Esophagus (tissue), 2 donors: Measurements from ENCODE around the gene THBS2. TPM values are rescaled to one million over a fixed set of nuclear protein-coding genes. Genes with fewer than 3 reads are reported as not detected.

Experiments
- H3K27ac ChIP-seq, 2 donors: one replicate each; pipeline ENCODE4 v1.5.1; 2013; ENCODE audit warnings: low read depth in 2 of 2, mild to moderate bottlenecking in 2 of 2, inconsistent platforms in 1 of 2, low read length in 1 of 2, moderate library complexity in 1 of 2
- H3K27me3 ChIP-seq, 2 donors: one replicate each; pipeline ENCODE4 v1.6.1; 2013; ENCODE audit warnings: low read length in 2 of 2, control low read depth in 1 of 2, mild to moderate bottlenecking in 1 of 2; ENCODE audit not compliant: insufficient read depth in 2 of 2, control insufficient read depth in 1 of 2
- H3K36me3 ChIP-seq, 2 donors: one replicate each; pipeline ENCODE4 v1.6.1; 2013; ENCODE audit warnings: low read length in 1 of 2; ENCODE audit not compliant: control insufficient read depth in 2 of 2, insufficient read depth in 2 of 2
- H3K4me1 ChIP-seq, 2 donors: one replicate each; pipeline ENCODE4 v1.6.1; 2013; ENCODE audit warnings: low read length in 1 of 2; ENCODE audit not compliant: control insufficient read depth in 2 of 2, insufficient read depth in 2 of 2
- H3K4me3 ChIP-seq, 2 donors: one replicate each; pipeline ENCODE4 v1.5.1; 2013; ENCODE audit warnings: low read length in 2 of 2, mild to moderate bottlenecking in 2 of 2, low read depth in 1 of 2, moderate library complexity in 1 of 2
- H3K9me3 ChIP-seq, 2 donors: one replicate each; pipeline ENCODE4 v1.6.1; 2013; ENCODE audit warnings: mild to moderate bottlenecking in 2 of 2, low read depth in 1 of 2, low read length in 1 of 2, moderate library complexity in 1 of 2; ENCODE audit not compliant: control insufficient read depth in 2 of 2, insufficient read depth in 1 of 2
- WGBS, 2 donors: extraction: QIAGEN DNeasy Blood & Tissue Kit; methylation state at CpG; one replicate each; pipeline ENCODE4 v1.1.7; 2013; 5-methylcytosine and 5-hydroxymethylcytosine counted together
- polyA plus RNA-seq, 2 donors: library from polyadenylated mRNA; stranded (reverse); fragments of 200-250 nt; gene quantifications; one replicate each; pipeline ENCODE4 v1.2.3, GENCODE V29; 2013
- donor health status: healthy with polysubstance abuse.
- donor health status: Bipolar disorder and iron deficiency.

The THBS2 gene
- polyA plus RNA-seq, 2 donors, result 1.6 to 2.5 TPM

DNA sequence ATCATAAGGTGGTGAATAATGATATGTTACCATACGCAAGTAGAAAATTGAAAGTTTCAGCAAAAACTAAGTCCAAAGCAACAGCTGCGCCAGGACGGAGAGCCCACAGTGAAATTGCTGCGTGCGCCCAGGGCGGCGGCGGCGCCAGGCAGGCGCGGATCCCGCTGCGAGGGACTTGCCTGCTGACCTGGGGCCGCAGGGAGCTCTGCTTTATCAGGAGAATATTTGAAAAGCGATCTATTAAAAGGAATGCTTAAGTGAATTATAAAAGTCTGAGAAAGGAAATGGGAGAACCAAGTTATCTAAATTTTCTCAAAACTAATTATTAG, 85.4 kb downstream of the THBS2 start:
- Histone ChIP-seq H3K9me3 (no peaks in the 10 kb centered on the region), H3K36me3 (no peaks in the 10 kb centered on the region), H3K4me3 (no peak overlapping the region), H3K4me1 (peaks cover 3% of the 10 kb centered on the region in 2 donors), H3K27ac (no peak overlapping the region), H3K27me3 (no peaks in the 10 kb centered on the region)
- WGBS, 2 donors, result 96% methylated on average over 15 of the region's 15 CpGs

DNA sequence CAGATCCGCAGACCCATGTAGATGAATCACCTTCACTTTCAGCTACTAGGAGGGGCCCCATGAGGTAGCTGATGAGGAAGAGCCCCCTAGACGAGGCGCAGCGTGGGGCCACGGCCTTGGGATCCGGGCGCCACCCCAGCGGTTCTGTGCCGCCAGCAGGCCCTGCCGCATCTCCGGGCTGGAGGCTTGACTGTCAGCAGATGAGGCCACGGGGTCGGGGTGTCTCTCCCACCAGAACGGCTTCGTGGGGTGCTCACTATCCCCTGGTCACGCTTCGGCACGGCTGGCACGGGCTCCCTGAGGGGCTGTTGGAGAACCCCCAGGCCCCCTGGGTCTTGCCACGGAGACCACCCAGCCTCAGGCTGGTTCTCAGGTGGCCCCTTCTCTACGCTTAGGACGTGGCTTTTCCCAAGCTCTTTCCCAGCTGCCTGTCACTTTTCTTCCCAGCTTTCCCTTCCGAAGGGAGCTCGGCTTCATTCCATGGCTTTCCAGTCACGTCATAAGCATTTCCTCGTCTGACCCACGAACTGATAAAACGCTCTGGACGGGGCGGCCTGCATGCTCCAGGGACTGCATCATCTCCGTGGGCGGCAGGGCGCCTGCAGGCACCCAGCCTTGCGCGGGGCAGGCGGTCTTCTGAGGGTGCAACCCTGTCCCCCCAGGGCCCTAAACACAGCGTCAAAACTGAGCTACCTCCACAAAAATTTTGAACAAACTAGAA, 85.9 kb downstream of the THBS2 start:
- Histone ChIP-seq H3K27ac (no peak overlapping the region), H3K4me1 (peaks cover 3 to 5% of the 10 kb centered on the region in 2 donors), H3K4me3 (no peak overlapping the region), H3K36me3 (no peaks in the 10 kb centered on the region), H3K9me3 (no peaks in the 10 kb centered on the region), H3K27me3 (no peaks in the 10 kb centered on the region)
- WGBS, 2 donors, result 87 to 92% methylated on average over 37 of the region's 37 CpGs

DNA sequence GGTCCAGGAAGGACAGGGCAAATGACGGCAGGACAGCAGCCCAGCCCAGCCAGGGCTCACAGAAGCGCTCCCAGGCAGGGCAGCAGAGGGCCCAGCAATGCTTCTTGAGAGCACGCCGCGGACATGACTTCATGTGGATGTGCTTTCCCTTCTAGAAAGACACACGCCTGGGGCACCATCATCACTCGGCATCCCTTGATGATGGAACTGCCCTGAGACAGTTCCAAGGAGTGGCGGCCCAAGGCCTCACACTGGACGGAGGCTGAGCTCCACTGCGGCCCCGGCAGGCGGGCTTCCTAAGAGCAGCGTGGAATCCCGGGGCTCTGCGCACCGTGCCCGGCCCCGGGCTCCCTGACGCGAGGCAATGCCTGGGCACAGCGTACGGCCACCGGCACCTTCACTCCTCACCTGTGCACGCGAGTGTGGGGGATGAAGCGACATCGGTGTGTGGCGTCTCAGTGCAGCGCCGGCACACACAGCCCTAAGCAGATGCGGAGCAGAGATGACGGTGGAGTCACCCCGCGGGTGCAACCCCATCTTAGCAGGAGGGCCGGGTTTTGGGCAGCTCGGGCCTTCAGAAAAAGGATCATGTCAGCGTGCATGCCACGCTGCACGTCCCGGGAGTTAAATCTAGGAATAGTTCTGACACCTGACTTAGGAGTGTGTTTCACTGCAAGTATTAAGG, 86.6 kb downstream of the THBS2 start:
- 95% methylated on average over 40 of the region's 40 CpGs for WGBS, 2 donors
- Histone ChIP-seq H3K27ac (no peak overlapping the region), H3K9me3 (no peaks in the 10 kb centered on the region), H3K4me1 (peaks cover 3 to 10% of the 10 kb centered on the region in 2 donors), H3K36me3 (no peaks in the 10 kb centered on the region), H3K27me3 (no peaks in the 10 kb centered on the region), H3K4me3 (no peak overlapping the region)
